HG03460 (cell line): ENCODE measurements around the gene TBX4.
"Not testable (repeated sequence)": the region's sequence is repeated elsewhere in the genome, so short reads cannot be mapped to it uniquely, and the experiment has no call there.

Source experiments
- ATAC-seq: cut with Tn5 transposase; IDR thresholded peaks from one replicate; pipeline ENCODE4 v1.9.1; 2021; ENCODE audit not compliant: unreplicated experiment

Gene TBX4

GRCh38 chr17:61480414-61480807 is 28.2 kb downstream of the TBX4 start:
- ATAC-seq, result no peak

- ATAC-seq, result no peak
These were observed 29.2 kb downstream of the TBX4 start for GRCh38 chr17:61481421-61481820.

- no peak for ATAC-seq
These were observed 30.2 kb downstream of the TBX4 start for GRCh38 chr17:61482467-61482866.

GRCh38 chr17:61483778-61484116 is 31.5 kb downstream of the TBX4 start:
- no peak for ATAC-seq

GRCh38 chr17:61484174-61484573 is 32.0 kb downstream of the TBX4 start:
- ATAC-seq, result no peak

- ATAC-seq, result no peak
These were observed 33.0 kb downstream of the TBX4 start for GRCh38 chr17:61485067-61485775.

- ATAC-seq, result no peak
These were observed 34.2 kb downstream of the TBX4 start for GRCh38 chr17:61486135-61487120.

GRCh38 chr17:61487161-61487988 is 35.2 kb downstream of the TBX4 start:
- ATAC-seq, result no peak

GRCh38 chr17:61487989-61488595 is 35.9 kb downstream of the TBX4 start:
- ATAC-seq, result no peak

- ATAC-seq, result no peak
These were observed 36.9 kb downstream of the TBX4 start for GRCh38 chr17:61488878-61489718.

GRCh38 chr17:61489719-61490490 is 37.7 kb downstream of the TBX4 start:
- no peak for ATAC-seq

GRCh38 chr17:61490540-61490975 is 38.3 kb downstream of the TBX4 start:
- ATAC-seq, result no peak

- ATAC-seq, result no peak
These were observed 39.8 kb downstream of the TBX4 start for GRCh38 chr17:61491981-61492380.

GRCh38 chr17:61492759-61493526 is 40.7 kb downstream of the TBX4 start:
- no peak for ATAC-seq

- ATAC-seq, result not testable (repeated sequence)
These were observed 41.7 kb downstream of the TBX4 start for GRCh38 chr17:61493830-61494324.

- no peak for ATAC-seq
These were observed 42.3 kb downstream of the TBX4 start for GRCh38 chr17:61494325-61495160.

- ATAC-seq, result no peak
These were observed 43.1 kb downstream of the TBX4 start for GRCh38 chr17:61495161-61495857.
